Measurements from ENCODE around the gene MACF1. TPM values are rescaled to one million over a fixed set of nuclear protein-coding genes. Genes with fewer than 3 reads are reported as not detected.

The MACF1 gene
- polyA plus RNA-seq, 1 of the 3 experiments (the other 2 are of a cell fraction): 37.6 TPM

- peaks cover 86 to 92% of the 10 kb centered on the region in 2 experiments for H3K36me3 ChIP-seq (replicated peaks in 1 of 2; ENCODE audit: control insufficient read depth in 1 of 2, insufficient read depth in 2 of 2, low read length in 1 of 2)
- H3K4me3 ChIP-seq (ENCODE audit: low read depth in 2 of 2, low read length in 1 of 2): no peak overlapping the region
- H3K79me2 ChIP-seq (ENCODE audit: insufficient read depth): peaks cover 4% of the 10 kb centered on the region; the same call in 1 of the 2 replicates
- H3K9ac ChIP-seq: no peak overlapping the region
- no peak overlapping the region for H2AFZ ChIP-seq (ENCODE audit: low read depth)
- H3K27me3 ChIP-seq (ENCODE audit: insufficient read depth): no peaks in the 10 kb centered on the region
- no peaks in the 10 kb centered on the region for H3K9me3 ChIP-seq
- ChIA-PET CTCF (interaction anchor here (0.6 to 1.1 kb wide), 3 partner anchors 9 to 145 kb away, joined by 3 to 4 read pairs (median 4); no protein-coding TSS in a partner anchor), POLR2A (no interaction called here)
- H3K9me2 ChIP-seq: no peaks in the 10 kb centered on the region
- no peaks in the 10 kb centered on the region for H4K20me1 ChIP-seq (ENCODE audit: insufficient read depth)
- peaks cover 7% of the 10 kb centered on the region for H3F3A ChIP-seq (replicated peaks; ENCODE audit: insufficient read depth)
- DNase-seq: no peak
- TF ChIP-seq MEF2A (IDR thresholded peaks at IDR 0.05; ENCODE audit: borderline replicate concordance, low read depth): no peak
- no peak for TF ChIP-seq FOXJ3 (CRISPR knock-in tag; IDR thresholded peaks at IDR 0.05)
- TF ChIP-seq REST (IDR thresholded peaks at IDR 0.05; ENCODE audit: low read depth, low read length): no peak
- no peak for TF ChIP-seq FOXM1 (IDR thresholded peaks at IDR 0.05; ENCODE audit: low read depth)
- TF ChIP-seq SIN3A (IDR thresholded peaks at IDR 0.05; ENCODE audit: borderline replicate concordance, low read depth, low read length): no peak
- no peak for TF ChIP-seq IRF3 (IDR thresholded peaks at IDR 0.05; ENCODE audit: low read depth, low read length)
- WGBS (ENCODE audit: low lambda C conversion rate): 90% methylated on average over 7 of the region's 7 CpGs
- H3K4me1 ChIP-seq (ENCODE audit: control insufficient read depth in 1 of 2, insufficient read depth in 2 of 2, low read depth in 1 of 2, low read length in 1 of 2): no peaks in the 10 kb centered on the region
- no peak overlapping the region for H3K4me2 ChIP-seq
- no peak overlapping the region for H3K27ac ChIP-seq (ENCODE audit: low read depth in 2 of 2, low read length in 1 of 2)
Measured at GRCh38 chr1:39452081-39452480, 247.6 kb downstream of the MACF1 start.

- Histone ChIP-seq H3K4me2 (no peak overlapping the region), H3K4me3 (ENCODE audit: low read depth in 2 of 2, low read length in 1 of 2) (no peak overlapping the region), H3K9me2 (no peaks in the 10 kb centered on the region), H3F3A (replicated peaks; ENCODE audit: insufficient read depth) (peaks cover 7% of the 10 kb centered on the region), H3K9ac (no peak overlapping the region), H3K4me1 (ENCODE audit: control insufficient read depth in 1 of 2, insufficient read depth in 2 of 2, low read depth in 1 of 2, low read length in 1 of 2) (no peaks in the 10 kb centered on the region), H3K9me3 (no peaks in the 10 kb centered on the region), H4K20me1 (ENCODE audit: insufficient read depth) (no peaks in the 10 kb centered on the region), H3K36me3 (replicated peaks in 1 of 2; ENCODE audit: control insufficient read depth in 1 of 2, insufficient read depth in 2 of 2, low read length in 1 of 2) (peaks cover 86 to 92% of the 10 kb centered on the region in 2 experiments), H2AFZ (ENCODE audit: low read depth) (no peak overlapping the region), H3K27ac (ENCODE audit: low read depth in 2 of 2, low read length in 1 of 2) (no peak overlapping the region), H3K79me2 (ENCODE audit: insufficient read depth) (peaks cover 4% of the 10 kb centered on the region; the same call in 1 of the 2 replicates), H3K27me3 (ENCODE audit: insufficient read depth) (no peaks in the 10 kb centered on the region)
- ChIA-PET CTCF (interaction anchor here (1.0 kb wide), 1 partner anchor 10 kb away, joined by 4 read pairs; no protein-coding TSS in a partner anchor), POLR2A (no interaction called here)
- WGBS (ENCODE audit: low lambda C conversion rate): 98% methylated on average over 5 of the region's 5 CpGs
- no peak for DNase-seq
- TF ChIP-seq FOSL2 (IDR thresholded peaks at IDR 0.05; ENCODE audit: borderline replicate concordance, low read depth): no peak
- no peak for TF ChIP-seq PBX3 (IDR thresholded peaks at IDR 0.05)
- TF ChIP-seq EZH2phosphoT487 (IDR thresholded peaks at IDR 0.05; ENCODE audit: borderline replicate concordance, low read depth): no peak
Measured at GRCh38 chr1:39452540-39452939, 248.0 kb downstream of the MACF1 start.

All from SK-N-SH (cell line).